Smooth muscle cell (in vitro differentiated cells): ENCODE data around the gene CUBN. TPM values are rescaled to one million over a fixed set of nuclear protein-coding genes. Genes with fewer than 3 reads are reported as not detected.

Source experiments
- DNase-seq: peaks from one replicate; lab custom pipeline; 2025; ENCODE audit not compliant: unreplicated experiment; lab: John Stamatoyannopoulos, UW
- H2AFZ ChIP-seq: fragments of 200-600 bp; sonication (generic); 2 replicates; pipeline ENCODE4 v1.6.0; 2016; ENCODE audit warnings: antibody characterized with exemption, low read depth, mild to moderate bottlenecking
- H3F3A ChIP-seq: fragments of 200-600 bp; sonication (generic); 2 replicates; pipeline ENCODE4 v1.6.0; 2017; ENCODE audit warnings: antibody characterized with exemption, low read depth
- H3K27ac ChIP-seq: fragments of 200-600 bp; sonication (generic); 2 replicates; pipeline ENCODE4 v1.5.1; 2016; ENCODE audit warnings: low read depth, mild to moderate bottlenecking
- H3K27me3 ChIP-seq: fragments of 200-600 bp; sonication (generic); 2 replicates; pipeline ENCODE4 v1.6.1; 2016; ENCODE audit warnings: low read depth, mild to moderate bottlenecking
- H3K36me3 ChIP-seq: fragments of 200-600 bp; sonication (generic); 2 replicates; pipeline ENCODE4 v1.5.1; 2016; ENCODE audit warnings: low read depth
- H3K4me1 ChIP-seq: fragments of 200-600 bp; sonication (generic); 2 replicates; pipeline ENCODE4 v1.5.1; 2016; ENCODE audit warnings: low read depth
- H3K4me2 ChIP-seq: fragments of 200-600 bp; sonication (generic); 2 replicates; pipeline ENCODE4 v1.6.0; 2016; ENCODE audit warnings: mild to moderate bottlenecking
- H3K4me3 ChIP-seq: fragments of 200-600 bp; sonication (generic); 2 replicates; pipeline ENCODE4 v1.5.1; 2016; ENCODE audit warnings: mild to moderate bottlenecking
- H3K79me2 ChIP-seq: fragments of 200-600 bp; sonication (generic); 2 replicates; pipeline ENCODE4 v1.6.0; 2016; ENCODE audit warnings: low read depth, mild to moderate bottlenecking
- H3K9ac ChIP-seq: fragments of 200-600 bp; sonication (generic); 2 replicates; pipeline ENCODE4 v1.6.0; 2016; ENCODE audit warnings: low read depth
- H3K9me3 ChIP-seq: fragments of 200-600 bp; sonication (generic); replicated peaks from 2 replicates; pipeline ENCODE4 v1.5.1; 2016; ENCODE audit warnings: low read depth
- H4K20me1 ChIP-seq: fragments of 200-600 bp; sonication (generic); 2 replicates; pipeline ENCODE4 v1.6.0; 2016; ENCODE audit warnings: low read depth
- WGBS: methylation state at CpG from one replicate; pipeline ENCODE4 v1.1.7; 2016; ENCODE audit warnings: low lambda C conversion rate; 5-methylcytosine and 5-hydroxymethylcytosine counted together
- polyA plus RNA-seq: library from polyadenylated mRNA; unstranded; fragments of >200 nt; fragmentation: Nextera tagmentation; extraction: Ambion mirVana; gene quantifications from 2 replicates; pipeline ENCODE4 v1.2.1, GENCODE V29; 2016
- total RNA-seq: library from RNA; depleted of rRNA; stranded (reverse); fragments of >200 nt; gene quantifications from 2 replicates; pipeline ENCODE4 v1.2.3, GENCODE V29; 2014
- TF ChIP-seq, protein P1 (sequence below): fragments of 200-600 bp; sonication (generic); IDR thresholded peaks from 2 replicates; pipeline ENCODE4 v1.5.1; 2017; ENCODE audit warnings: borderline replicate concordance, mild to moderate bottlenecking, antibody characterized with exemption; ENCODE audit not compliant: insufficient read depth, poor library complexity, severe bottlenecking

CUBN gene
- total and polyA plus RNA-seq, 2 experiments from 2014 or later = 0.62 to 4.7 TPM

DNA sequence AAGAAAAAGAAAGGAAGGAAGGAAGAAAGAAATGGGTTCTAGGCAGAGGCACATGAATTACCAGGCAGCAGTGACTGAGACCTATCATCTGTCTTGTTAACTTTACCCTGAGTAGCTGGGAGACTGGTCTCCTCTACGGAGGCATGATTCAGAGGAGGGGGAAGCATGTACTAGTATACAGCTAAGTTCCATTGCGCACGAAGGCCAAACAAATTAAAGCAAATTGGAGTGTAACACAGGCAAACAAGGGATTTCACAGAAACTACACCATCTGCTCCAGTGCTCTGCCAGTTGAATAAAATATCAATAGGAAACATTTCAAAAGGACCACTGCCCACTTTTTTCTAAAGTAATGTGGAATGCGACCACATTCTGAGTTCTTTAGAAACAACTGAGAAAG, 246.5 kb downstream of the CUBN start:
- peak overlapping the region; percentile 15 for H2AFZ ChIP-seq
- no peak overlapping the region for H3K27ac ChIP-seq
- TF ChIP-seq, protein P1, sequence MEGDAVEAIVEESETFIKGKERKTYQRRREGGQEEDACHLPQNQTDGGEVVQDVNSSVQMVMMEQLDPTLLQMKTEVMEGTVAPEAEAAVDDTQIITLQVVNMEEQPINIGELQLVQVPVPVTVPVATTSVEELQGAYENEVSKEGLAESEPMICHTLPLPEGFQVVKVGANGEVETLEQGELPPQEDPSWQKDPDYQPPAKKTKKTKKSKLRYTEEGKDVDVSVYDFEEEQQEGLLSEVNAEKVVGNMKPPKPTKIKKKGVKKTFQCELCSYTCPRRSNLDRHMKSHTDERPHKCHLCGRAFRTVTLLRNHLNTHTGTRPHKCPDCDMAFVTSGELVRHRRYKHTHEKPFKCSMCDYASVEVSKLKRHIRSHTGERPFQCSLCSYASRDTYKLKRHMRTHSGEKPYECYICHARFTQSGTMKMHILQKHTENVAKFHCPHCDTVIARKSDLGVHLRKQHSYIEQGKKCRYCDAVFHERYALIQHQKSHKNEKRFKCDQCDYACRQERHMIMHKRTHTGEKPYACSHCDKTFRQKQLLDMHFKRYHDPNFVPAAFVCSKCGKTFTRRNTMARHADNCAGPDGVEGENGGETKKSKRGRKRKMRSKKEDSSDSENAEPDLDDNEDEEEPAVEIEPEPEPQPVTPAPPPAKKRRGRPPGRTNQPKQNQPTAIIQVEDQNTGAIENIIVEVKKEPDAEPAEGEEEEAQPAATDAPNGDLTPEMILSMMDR = no peak
- DNase-seq = no peak
- no peak overlapping the region for H3K4me2 ChIP-seq
- H3F3A ChIP-seq = no peaks in the 10 kb centered on the region
- H3K4me3 ChIP-seq = no peak overlapping the region
- no peaks in the 10 kb centered on the region for H3K9me3 ChIP-seq
- 78% methylated on average over 4 of the region's 4 CpGs for WGBS
- no peaks in the 10 kb centered on the region for H3K4me1 ChIP-seq
- H3K27me3 ChIP-seq = no peaks in the 10 kb centered on the region
- H4K20me1 ChIP-seq = no peaks in the 10 kb centered on the region
- no peaks in the 10 kb centered on the region for H3K36me3 ChIP-seq
- no peak overlapping the region for H3K9ac ChIP-seq
- no peaks in the 10 kb centered on the region for H3K79me2 ChIP-seq

DNA sequence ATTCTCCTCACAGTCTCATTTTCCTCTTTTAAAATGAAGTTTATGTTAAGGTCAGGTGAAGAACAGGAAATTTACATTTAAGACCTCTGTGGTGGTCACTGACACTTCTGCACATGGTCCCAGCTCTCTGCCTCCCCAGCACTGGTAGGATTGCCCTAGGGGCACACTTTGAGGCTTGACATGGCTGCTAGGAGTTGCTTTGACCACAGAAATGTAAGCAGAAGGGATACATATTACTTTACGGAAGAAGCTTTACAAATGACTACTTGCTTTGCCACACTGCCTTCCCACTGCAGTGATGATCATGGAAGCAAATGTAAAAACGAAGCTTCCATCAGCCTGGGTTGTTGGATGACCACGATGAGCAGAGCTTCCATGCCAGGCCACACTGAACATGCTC, 259.3 kb downstream of the CUBN start:
- Histone ChIP-seq H3K4me2 (no peak overlapping the region), H3K9ac (no peak overlapping the region), H3K4me1 (peaks cover 17% of the 10 kb centered on the region), H3K36me3 (no peaks in the 10 kb centered on the region), H3K79me2 (no peaks in the 10 kb centered on the region), H3K9me3 (no peaks in the 10 kb centered on the region), H3F3A (peaks cover 5% of the 10 kb centered on the region), H3K4me3 (no peak overlapping the region), H3K27me3 (no peaks in the 10 kb centered on the region), H4K20me1 (no peaks in the 10 kb centered on the region), H3K27ac (no peak overlapping the region), H2AFZ (peak overlapping the region; percentile 10)
- 59% methylated on average over 3 of the region's 3 CpGs for WGBS
- TF ChIP-seq, protein P1 = no peak
- no peak for DNase-seq

DNA sequence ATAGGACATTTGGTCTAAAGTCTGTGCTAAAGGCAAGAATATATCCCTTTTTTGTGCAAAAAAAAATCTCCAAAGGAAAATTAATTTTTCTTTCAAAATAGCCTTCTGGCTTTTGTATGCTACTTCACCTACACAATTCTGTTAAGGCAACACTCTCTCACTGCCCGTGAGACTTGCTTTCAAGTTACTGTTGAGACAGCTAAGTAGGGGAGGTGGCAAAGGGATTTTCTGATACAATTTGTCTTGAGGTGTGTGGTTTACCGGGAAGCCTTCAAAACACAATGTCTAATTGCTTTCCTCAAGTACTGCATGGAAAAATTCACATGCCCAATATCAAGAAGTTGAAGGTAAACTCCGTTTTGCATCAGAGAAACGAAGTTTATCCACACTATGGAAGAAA, 261.6 kb downstream of the CUBN start:
- DNase-seq = no peak
- TF ChIP-seq, protein P1 = no peak
- Histone ChIP-seq H3K36me3 (no peaks in the 10 kb centered on the region), H3K27me3 (no peaks in the 10 kb centered on the region), H3K4me1 (peaks cover 21% of the 10 kb centered on the region), H3K9me3 (no peaks in the 10 kb centered on the region), H2AFZ (peak overlapping the region; percentile 38), H3K9ac (no peak overlapping the region), H3K27ac (peak overlapping the region; percentile 46), H3K79me2 (no peaks in the 10 kb centered on the region), H3K4me3 (no peak overlapping the region), H3K4me2 (peak overlapping the region; percentile 20), H3F3A (peaks cover 5% of the 10 kb centered on the region), H4K20me1 (no peaks in the 10 kb centered on the region)
- WGBS = 45% methylated on average over 4 of the region's 4 CpGs

DNA sequence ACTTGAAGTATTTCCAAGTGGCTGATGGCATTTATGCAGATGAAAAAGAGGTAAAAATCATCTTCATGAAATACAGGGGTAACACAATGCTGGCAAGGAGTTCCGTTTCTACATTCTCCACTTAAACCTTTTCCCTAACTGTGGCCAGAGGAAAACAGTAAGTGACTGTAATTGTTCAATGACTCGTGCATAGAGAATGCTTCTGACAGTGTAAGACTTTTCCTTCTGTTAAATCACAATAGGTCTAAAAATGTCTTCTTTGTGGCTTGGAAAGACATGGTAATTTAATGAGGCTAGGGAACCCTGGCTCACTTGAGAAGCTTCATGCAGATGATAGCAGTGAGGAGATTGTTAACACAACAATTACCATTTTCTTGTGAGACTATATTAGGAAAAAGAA, 262.1 kb downstream of the CUBN start:
- no peak overlapping the region for H2AFZ ChIP-seq
- H3K27me3 ChIP-seq = no peaks in the 10 kb centered on the region
- peak overlapping the region; percentile 46 for H3K27ac ChIP-seq
- no peak overlapping the region for H3K9ac ChIP-seq
- H3K9me3 ChIP-seq = no peaks in the 10 kb centered on the region
- H3F3A ChIP-seq = peaks cover 5% of the 10 kb centered on the region
- no peak for DNase-seq
- H3K4me3 ChIP-seq = no peak overlapping the region
- H3K4me2 ChIP-seq = peak overlapping the region; percentile 20
- peaks cover 21% of the 10 kb centered on the region for H3K4me1 ChIP-seq
- H4K20me1 ChIP-seq = no peaks in the 10 kb centered on the region
- no peaks in the 10 kb centered on the region for H3K79me2 ChIP-seq
- 7% methylated on average over 2 of the region's 2 CpGs for WGBS
- TF ChIP-seq, protein P1 = no peak
- H3K36me3 ChIP-seq = no peaks in the 10 kb centered on the region
